DND-41 (cell line): Measurements from ENCODE around the gene ACADM.

Experiments
- CTCF ChIP-seq: IDR thresholded peaks from 2 replicates; pipeline ENCODE4 v1.5.1; 2012; ENCODE audit warnings: borderline replicate concordance, low read length, moderate library complexity, mild to moderate bottlenecking; ENCODE audit not compliant: poor library complexity, severe bottlenecking; ENCODE audit errors: extremely low read depth
- EZH2 ChIP-seq: IDR thresholded peaks from 3 replicates; pipeline ENCODE4 v1.6.1; 2012; ENCODE audit warnings: borderline replicate concordance, low read depth, mild to moderate bottlenecking, moderate library complexity, low read length, inconsistent platforms; ENCODE audit not compliant: severe bottlenecking

GRCh38 chr1:75720820-75721219 lies 3.7 kb upstream of the ACADM start:
- TF ChIP-seq CTCF (no peak), EZH2 (no peak)
